Fibroblast of skin of scalp (primary cell): Measurements from ENCODE around the gene ARL8B.
"Not testable (repeated sequence)": the region's sequence is repeated elsewhere in the genome, so short reads cannot be mapped to it uniquely, and the experiment has no call there.

Source experiments
- DNase-seq: peaks from one replicate; pipeline ENCODE4 v3.0.0-alpha.2; 2013

The ARL8B gene

DNA sequence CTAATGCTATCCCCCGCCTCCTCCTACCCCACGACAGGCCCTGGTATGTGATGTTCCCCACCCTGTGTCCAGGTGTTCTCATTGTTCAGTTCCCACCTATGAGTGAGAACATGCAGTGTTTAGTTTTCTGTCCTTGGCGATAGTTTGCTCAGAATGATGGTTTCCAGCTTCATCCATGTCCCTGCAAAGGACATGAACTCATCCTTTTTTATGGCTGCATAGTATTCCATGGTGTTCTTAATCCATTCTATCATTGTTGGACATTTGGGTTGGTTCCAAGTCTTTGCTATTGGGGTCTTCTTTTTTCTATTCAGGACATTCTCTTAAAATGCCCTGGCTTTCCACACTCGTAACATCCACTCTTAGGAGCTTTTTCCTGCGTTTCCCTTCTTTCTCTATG, 25.1 kb downstream of the ARL8B start:
- DNase-seq: not testable (repeated sequence)

DNA sequence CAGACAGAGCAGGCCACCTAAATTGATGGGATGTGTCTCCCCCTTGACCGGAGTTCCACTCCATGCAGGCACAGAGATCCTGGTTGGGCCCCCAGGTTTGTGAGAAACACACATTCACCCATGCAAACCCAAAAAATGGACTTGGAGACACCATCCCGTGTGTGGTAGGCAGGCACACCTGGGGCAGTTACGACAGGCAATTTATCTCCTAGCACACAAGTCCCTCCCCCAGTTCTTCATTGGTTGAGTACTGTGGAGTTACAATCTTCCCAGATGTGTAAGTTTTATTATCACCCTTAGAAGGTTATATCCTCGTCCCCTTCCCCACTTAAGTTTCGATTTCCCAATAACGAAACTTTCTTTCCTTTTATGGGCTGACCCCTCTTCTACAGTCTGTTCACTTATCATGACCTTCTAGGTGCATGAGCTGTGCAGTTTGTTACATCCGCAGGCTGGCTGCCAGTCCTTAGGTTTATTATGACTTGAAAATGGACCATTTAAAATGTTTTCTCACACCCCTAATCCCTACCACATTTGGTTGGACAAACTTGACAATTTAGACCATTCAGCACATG, 27.3 kb downstream of the ARL8B start:
- no peak for DNase-seq

GRCh38 chr3:5151586-5151985, 29.5 kb downstream of the ARL8B start:
- no peak for DNase-seq

GRCh38 chr3:5153074-5153473, 31.0 kb downstream of the ARL8B start:
- no peak for DNase-seq

DNA sequence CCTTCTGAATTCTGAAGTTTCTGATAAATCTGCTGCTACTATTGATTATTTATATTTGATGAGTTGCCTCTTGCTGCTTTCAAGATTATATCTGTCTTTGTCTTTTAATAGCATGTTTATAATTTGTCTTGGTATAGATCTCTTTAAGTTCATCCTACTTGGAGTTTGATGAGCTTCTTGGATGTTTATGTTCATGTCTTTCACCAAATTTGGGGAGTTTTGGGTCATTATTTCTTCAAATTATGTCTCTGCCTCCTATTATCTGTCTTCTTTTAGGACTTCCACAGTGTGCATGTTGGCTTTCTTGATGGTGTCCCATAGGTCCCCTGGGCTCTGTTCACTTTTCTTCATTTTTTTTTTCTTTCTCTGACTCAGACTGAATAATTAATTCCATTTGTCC, 33.1 kb downstream of the ARL8B start:
- peak; percentile 14 for DNase-seq

DNA sequence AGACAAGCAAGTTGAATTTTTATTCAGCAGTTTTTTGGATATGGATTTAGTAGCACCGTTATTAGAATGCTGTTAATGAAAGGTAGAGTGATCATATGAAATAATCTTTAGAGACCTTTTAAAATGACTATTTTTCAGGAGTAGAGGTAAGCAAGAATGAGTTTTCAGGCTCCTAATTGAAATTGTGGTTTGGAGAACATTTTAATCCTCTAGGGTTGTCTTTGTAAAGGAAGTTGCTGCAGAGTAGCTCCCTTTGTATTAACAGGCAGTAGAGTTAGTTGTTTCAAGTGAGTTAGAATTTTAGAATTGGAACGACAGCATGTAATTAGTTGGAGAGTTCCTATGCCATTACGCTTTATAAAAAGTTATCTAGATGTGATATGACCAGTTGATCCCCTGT, 38.2 kb downstream of the ARL8B start:
- DNase-seq: no peak

DNA sequence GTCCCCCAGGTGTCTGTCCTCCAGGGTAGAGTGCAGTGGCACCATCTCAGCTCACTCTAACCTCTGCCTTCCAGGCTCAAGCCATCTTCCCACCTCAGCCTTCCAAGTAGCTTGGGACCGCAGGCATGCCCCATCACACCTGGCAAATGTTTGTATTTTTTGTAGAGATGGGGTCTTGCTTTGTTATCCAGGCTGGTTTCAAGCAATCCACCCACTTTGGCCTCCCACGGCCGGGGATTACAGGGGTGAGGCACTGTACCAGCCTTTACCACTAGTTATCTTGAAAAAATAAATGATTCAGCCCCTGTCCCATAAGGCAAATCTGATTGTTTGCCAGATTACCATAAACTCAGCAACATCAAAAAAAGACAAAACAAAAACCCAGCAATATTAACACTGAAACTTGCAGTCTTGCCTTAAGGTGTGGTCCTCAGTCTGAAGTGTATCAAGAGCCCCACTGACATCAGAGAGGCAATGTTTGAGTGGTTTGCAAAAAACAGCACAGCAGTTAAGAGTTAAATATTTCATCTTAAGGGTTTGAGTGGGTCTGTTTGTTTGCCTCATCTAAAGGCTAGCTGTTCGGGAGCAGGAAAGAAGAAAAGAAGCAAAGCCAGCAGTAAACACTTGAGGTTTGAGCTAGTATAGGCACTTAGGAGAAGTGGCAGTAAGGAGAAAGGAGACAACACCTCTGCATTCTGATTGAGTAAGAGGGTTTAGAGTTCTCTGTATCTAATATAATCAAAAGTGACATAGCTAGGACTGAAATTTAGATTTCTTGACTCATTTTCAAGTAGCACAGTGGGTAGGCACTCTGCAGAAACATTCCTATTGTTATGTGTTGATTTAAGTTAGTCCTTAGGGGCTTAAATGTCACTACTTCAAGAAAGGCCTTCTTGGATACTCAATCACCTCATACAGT, 39.1 kb downstream of the ARL8B start:
- peak; percentile 26 for DNase-seq

DNA sequence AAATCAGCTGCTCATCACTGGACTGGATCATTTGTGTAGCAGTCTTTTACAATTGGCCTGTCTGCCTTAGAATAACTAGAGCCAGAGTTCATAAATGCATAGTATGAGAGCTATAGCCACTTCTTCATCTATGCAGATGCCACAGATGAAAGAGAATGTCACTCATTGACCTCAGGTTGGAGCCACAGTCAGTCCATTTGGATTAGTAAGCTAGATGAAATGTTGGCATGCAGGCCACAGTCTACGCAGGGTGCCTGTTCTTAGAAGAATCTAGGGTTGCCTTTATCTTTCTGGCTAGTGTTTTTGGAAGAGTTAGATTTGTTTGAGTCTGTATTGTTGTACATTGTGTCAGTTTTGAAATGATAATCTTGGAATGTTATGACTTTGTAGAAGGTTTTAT, 40.0 kb downstream of the ARL8B start:
- peak; percentile 76 for DNase-seq

- no peak for DNase-seq
Observed at GRCh38 chr3:5165698-5166097, 43.6 kb downstream of the ARL8B start.

GRCh38 chr3:5166846-5167245, 44.8 kb downstream of the ARL8B start:
- DNase-seq: no peak

GRCh38 chr3:5168110-5168509, 46.0 kb downstream of the ARL8B start:
- DNase-seq: no peak

GRCh38 chr3:5169807-5170206, 47.7 kb downstream of the ARL8B start:
- no peak for DNase-seq

DNA sequence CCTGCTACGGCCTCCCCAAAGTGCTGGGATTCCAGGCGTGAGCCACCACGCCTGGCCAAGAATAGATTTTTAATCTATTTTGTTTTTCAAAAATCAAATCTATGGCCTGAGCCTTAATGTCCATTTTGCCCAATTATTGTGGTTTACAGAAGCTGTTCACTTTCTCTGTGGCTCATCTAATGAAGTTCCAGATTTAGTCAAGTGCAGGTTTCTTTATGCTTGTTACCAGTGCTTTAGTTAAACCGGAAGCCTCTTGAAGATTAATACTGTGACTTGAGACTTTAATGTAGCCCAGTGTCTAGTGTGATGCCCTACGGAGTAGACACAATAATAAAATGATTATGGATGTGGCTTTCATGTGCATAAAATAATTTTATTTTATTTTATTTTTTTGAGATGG, 48.9 kb downstream of the ARL8B start:
- no peak for DNase-seq

- DNase-seq: no peak
Observed at GRCh38 chr3:5172018-5172417, 49.9 kb downstream of the ARL8B start.

GRCh38 chr3:5179036-5179435, 56.9 kb downstream of the ARL8B start:
- DNase-seq: not testable (repeated sequence)

GRCh38 chr3:5181469-5182141, 59.5 kb downstream of the ARL8B start:
- DNase-seq: no peak

- DNase-seq: not testable (repeated sequence)
Observed at GRCh38 chr3:5183714-5184113, 61.6 kb downstream of the ARL8B start.

- no peak for DNase-seq
Observed at GRCh38 chr3:5184499-5184898, 62.4 kb downstream of the ARL8B start.

DNA sequence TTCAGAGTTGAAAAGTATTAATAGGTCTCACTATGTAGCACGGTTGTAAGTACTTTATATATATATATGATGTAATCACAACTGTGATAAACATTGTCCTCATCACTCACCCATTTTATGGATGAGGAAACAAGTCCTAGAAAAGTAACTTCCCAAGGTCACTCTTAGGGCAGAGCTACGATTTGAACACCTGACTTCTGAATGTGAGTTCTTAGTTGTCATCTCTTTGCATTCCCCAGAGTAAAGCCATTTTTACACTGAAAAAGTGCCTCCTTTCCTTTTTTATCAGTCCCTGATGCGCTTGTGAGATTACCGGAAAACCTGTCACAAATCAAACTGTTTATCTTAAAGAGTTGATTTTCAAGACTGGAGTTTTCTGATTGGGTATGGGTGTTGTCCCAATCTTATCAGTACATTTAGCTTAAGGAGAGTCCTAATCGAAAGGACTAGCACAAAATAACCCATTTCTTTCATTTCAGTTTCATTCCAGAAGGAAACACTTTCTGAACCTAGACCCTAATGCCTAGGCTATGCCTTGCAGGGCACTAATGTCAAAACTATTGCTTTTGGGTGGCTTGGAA, 63.1 kb downstream of the ARL8B start:
- no peak for DNase-seq

DNA sequence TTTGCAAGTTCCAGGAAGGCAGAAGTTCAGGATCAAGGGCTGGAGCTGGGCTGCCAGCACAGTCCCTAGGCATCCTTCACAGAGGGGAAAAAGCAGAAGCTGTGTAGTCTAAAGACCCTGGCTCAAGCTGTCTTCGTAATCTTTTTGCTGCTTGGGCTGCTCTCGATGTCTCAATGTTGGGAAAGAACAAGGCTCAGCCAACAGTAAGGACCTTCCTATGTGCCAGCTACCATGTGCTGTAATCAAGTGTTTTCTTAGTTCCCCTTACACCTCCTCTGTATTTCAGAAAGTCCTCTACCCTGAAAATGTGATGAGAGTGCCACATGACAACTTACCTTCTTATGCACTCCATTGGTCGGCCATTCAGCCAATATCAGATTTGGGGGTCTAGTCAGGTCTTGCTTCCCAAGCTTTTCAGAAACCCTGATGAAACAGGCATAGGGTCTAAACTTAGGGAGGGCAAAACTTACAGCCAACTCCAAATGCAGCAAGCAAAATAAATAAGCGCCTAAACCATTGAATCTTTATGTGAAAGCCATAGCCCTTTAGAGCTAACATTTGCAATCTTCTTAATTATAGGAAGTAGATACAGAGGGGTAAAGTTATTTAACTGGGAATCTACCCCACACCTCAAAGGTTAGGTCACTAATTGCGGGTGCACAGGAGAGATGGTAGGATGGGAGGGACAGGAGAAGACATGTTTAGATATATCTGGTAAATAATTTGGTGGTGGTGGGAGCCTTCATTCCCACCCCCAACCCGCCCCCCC, 64.2 kb downstream of the ARL8B start:
- no peak for DNase-seq

- peak; percentile 43 for DNase-seq
Observed at GRCh38 chr3:5186858-5187155, 64.7 kb downstream of the ARL8B start.

DNA sequence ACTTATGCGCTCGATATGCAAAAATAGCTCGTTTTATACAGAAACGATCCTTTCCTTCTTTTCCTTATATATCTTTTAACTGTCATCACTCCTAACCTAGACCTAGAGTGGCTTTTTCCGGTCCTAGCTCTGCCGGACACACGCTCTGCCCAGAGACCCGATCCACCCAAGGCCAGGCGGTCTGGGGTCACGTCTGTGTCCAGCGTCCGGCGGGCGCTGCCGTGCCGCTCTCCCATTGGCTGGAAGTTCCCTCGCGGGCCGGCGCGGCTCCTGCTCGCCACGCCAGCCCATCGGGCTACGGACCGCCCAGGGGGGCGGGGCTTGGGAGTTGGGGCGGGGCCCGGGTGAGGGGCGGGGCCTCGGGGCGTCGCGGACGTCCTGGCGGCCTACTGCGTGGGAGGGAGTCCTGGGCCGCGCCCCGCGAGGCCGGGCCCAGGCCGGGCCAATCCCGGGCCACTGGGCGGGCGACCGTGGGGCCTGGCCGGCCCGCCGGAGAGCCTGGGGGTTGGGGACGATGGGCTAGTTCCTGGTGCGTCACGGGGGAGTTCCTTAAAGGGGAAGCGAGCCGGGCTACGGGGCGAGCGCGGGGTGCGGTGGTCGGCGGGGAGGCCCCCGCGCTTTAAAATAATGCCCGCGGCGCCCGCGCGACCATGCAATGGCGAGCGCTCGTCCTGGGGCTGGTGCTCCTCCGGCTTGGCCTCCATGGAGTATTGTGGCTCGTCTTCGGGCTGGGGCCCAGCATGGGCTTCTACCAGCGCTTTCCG, 65.2 kb downstream of the ARL8B start, which contains the start of gene EDEM1:
TSS of gene EDEM1 (plus strand) at position 552 of the 764 bp plus-strand sequence. CDS start at position 651, 99 bp downstream.
- DNase-seq: peak; percentile 97
